GM21717 (cell line): ENCODE measurements around the gene MARCHF9.
"Not testable (repeated sequence)": the region's sequence is repeated elsewhere in the genome, so short reads cannot be mapped to it uniquely, and the experiment has no call there.

Source experiments
- ATAC-seq: cut with Tn5 transposase; IDR thresholded peaks from one replicate; pipeline ENCODE4 v1.9.1; 2021; ENCODE audit warnings: mild to moderate bottlenecking, moderate library complexity; ENCODE audit not compliant: unreplicated experiment

The MARCHF9 gene

DNA sequence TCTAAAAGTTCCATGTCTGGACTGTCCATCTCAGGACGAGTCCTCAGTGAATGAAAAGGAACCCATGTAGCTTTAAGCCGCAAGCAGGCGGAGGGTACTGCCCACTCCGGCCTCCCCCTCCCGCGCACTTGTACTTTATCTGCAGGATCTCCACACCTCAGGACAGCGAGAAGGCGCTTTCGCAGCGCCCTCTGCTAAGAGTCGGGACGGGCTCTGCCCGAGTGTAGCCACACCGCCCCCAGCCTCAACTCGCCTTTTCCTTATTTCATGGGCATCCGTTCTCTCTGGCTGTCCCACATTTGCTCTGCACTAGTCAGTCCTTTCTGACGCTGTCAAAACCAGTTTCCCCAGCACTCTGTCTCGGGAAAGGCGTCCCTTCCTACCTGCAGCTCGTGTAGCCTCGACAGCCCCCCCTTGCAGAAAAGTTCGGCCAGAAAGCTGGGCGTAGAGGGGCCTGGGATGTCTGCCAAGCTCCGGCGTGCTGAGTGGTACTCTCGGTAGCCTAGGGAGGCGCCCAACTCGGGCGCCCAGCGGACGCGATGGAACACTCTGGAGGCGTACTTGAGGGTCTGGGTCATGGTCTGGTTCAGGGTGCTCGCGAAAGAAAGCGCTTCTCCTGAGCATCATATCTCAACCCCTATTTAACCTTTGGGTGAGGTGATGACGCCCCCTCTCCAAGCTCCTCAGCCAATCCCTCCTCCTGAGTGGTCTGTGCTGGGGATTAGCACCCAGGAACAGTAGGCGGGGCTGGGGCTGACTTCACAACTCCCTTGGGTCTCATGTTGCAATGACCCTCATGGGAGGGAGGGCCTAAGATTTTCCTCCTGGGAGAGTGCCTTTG lies 11.8 kb downstream of the MARCHF9 start, which contains the start of gene CYP27B1:
Gene CYP27B1, minus strand, starts transcription at position 615 of the 841 bp plus-strand sequence. Its CDS starts 37 bp downstream, at position 578.
- ATAC-seq = no peak

DNA sequence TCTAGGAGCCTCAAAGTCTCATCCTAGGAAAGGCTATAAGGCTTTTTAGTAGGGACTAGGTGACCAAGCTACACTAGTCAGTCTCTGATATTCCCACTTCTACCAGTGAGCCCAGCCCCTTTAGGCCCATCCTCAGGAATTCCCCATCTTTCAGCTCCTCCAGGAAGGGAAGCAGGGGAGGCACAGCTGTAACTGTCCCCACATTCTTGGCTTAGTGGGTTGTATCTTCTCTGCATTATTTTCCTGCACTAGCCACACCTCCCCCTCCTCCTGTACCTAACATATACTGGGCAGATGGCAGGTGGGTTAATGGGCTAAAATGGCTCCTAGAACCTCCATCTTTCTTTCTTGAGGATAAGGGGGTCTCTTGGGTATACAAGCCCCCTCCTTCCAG lies 12.4 kb downstream of the MARCHF9 start:
- no peak for ATAC-seq

DNA sequence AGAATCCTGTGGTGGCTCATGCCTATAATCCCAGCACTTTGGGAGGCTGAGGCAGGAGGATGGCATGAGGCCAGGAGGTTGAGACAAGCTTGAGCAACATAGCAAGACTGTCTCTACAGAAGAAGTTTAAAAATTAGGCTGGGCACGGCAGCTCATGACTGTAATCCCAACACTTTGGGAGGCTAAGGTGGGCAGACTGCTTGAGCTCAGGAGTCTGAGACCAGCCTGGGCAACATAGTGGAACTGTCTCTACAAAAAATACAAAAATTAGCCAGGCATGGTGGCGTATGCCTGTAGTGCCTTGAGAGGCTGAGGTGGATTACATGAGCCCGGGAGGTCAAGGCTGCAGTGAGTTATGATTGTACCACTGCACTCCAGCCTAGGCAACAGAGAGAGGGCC lies 13.0 kb downstream of the MARCHF9 start:
- no peak for ATAC-seq

DNA sequence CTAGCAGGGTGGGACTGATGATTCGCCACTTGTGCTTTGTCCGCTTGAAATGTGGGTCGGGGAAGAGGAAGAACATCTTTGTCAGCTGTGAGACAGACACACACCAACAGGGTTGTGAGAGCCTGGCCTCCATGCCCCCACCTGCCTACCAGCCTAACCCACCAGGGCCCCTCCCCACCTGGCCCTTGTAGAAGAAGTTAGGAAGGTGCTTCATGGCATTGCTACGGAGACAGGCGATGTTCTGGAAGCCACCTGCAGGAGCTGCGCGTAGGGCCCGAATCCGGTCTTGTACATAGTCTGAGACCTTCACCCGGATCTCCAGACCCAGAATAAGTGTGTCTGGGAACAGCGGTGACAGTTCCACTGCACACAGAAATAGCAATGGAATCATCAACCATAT lies 14.7 kb downstream of the MARCHF9 start:
- no peak for ATAC-seq

DNA sequence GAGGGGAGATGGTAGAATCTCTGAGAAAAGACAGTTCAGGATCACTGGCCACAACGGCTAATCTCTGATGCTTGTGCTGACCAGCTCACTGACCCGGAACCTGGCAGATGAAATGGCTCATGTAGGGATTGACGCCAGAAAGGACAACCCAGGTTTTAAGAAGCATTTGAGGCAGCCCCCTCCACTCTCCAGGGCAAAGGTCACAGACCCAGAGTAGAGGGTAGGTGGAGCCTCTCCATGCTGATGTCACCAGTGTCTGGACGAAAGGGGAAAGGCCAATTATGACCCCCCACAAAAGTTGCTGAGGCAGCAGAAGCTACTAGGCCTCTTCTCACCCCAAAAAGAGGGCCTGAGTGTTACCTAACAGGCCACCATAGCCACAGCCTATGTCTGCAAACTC lies 15.8 kb downstream of the MARCHF9 start:
- ATAC-seq = no peak

DNA sequence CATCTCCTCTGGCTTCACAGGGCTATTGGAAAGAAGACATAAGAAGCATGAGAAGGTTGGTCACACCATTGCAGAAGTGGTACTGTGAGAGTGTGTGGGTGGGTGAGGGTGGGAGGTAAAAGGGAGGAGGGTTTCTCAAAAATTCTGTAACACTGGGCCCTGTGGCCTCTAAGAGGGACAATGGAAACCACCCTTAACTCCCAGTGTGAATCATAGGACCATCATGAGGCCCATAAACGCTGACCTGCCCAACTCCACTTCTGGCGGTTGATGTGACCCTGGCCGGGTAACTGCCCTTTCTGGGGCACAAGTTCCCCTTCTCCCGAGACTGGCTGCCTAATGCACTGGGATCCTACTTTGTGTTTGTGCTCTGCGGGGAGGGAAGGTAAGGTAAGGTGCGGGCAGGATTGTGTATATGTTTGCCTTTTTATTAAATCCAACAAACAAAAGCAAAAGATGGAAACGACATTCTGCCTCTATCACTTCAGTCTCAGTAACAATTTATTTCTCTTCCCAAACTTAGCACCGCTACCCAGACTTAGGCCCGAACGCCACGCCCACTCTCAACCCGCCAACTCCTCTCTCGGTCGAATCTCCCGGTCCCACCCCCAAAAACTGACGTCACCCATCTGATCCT lies 16.5 kb downstream of the MARCHF9 start:
- ATAC-seq = peak; percentile 75

DNA sequence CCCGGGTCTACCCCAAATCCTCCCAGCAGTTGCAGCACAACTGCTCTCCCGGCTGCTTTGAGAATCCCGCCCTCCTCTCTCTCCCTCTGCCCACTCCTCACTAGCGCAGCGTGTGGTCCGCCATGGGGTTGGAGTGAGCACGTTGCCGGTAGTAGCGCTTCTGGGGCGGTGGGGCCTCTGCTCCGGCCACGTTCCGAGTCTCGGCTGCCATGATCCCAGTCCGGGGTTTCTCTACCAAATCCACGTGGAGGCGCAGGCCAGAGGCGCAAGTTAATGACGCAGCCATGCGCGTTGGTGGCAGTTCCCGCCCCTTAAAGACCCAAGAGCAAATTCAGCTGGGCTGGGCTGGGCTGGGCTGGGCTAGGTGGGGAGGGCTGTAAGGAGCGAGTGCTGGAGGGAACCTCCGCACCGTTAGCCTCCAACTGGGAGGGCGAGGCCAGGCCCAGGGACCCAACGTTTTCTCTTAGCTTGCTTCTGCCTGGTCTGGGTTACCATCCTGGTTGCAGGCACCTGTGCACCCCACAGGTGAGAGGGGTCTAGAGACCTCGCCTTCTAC lies 17.0 kb downstream of the MARCHF9 start, which contains the start of gene METTL1:
Gene METTL1, minus strand, starts transcription at position 233 of the 556 bp plus-strand sequence. Its CDS starts 22 bp downstream, at position 211.
- ATAC-seq = peak; percentile 72

DNA sequence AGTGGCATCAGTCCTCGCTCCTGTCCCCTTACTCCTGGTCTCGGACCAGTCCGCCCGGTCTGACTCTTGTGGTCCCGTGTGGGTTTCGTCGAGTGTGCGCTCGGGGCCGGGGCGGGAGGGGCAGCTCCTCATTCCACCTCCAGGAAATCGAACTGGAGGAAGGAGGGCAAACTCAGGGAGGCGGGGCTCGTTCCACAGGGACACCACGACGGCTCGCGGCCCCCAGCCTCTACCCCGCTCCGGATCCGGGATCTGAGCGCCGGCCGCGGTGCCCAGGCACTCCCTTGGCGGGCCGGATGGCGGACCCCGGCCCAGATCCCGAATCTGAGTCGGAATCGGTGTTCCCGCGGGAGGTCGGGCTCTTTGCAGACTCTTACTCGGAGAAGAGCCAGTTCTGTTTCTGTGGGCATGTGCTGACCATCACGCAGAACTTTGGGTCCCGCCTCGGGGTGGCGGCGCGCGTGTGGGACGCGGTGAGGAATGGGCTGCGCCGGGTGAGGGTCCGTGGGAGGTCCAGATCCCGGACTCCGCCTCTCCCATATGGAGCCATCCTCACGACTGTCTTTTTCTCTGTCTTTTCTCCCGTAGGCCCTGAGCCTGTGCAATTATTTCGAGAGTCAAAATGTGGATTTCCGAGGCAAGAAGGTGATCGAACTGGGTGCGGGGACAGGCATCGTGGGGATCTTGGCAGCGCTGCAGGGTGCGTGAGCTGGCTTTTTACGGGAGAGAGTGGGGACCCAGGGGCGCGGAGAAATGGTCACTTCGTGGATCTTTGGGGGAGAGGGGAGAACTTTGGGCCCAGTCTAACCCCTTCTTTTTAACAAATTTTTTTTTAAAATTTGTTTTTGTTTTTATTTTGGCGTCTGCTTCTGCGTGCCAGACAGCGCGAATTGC lies 17.8 kb downstream of the MARCHF9 start, which contains the start of gene EEF1AKMT3:
Gene EEF1AKMT3, plus strand, starts transcription at position 186 of the 894 bp plus-strand sequence. Its CDS starts 111 bp downstream, at position 297.
- ATAC-seq = peak; percentile 33

DNA sequence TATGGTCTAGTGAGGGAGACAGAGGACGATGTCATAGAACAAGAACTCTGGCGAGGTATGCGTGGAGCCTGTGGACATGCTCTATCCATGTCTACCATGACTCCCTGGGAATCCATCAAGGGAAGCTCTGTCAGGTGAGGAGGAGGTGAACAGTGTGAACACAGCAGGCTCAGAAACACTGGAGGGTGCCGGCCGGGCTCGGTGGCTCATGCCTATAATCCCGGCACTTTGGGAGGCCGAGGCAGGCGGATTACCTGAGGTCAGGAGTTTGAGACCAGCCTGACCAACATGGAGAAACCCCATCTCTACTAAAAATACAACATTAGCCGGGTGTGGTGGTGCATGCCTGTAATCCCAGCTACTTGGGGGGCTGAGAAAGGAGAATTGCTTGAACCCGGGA lies 19.7 kb downstream of the MARCHF9 start:
- ATAC-seq = not testable (repeated sequence)

DNA sequence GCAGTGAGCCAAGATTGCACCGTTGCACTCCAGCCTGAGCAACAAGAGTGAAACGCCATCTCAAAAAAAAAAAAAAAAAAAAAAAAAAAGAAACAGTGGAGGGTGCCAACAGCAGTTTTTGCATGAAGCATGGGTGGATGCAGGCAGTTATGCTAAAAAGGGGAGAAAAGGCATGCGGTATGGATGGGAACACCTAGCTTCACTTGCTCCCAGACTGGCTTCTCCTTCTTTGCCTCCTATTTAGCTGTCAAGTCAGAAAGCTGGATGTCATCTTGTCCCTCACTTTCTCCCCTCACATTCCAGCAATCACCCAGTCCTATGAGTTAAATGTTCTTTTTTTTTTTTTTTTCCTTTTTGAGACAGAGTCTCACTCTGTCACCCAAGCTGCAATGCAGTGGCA lies 20.1 kb downstream of the MARCHF9 start:
- no peak for ATAC-seq

DNA sequence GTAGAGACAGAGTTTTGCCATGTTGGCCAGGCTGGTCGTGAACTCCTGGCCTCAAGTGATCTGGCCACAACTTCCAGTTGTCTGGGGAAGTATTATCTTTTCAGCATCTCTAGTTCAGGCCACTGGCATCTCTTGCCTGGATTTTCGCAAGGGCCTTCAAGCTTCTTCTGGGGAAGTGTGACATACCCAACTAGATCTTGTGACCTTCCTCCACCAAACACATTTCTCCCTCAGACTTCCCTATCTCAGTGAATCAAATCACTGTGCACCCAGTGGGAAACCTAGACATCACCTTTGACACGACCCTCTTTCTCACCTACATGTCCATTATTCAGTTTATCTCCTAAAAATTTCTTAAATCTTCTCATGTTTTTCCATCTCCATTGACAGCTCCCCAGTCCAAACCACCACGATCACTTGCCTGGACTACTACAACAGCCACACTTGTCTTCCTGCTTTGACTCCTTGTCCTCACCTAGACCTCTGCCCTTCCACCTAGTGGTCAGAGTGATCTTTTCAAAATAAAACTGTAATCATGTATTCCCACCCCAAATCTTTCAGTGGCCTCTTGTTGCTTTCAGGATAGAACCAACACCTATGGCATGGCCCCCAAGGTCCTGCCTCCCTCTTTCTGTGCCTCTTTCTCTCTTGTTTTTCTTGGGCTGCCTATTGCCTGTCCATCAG lies 20.8 kb downstream of the MARCHF9 start:
- ATAC-seq = no peak

DNA sequence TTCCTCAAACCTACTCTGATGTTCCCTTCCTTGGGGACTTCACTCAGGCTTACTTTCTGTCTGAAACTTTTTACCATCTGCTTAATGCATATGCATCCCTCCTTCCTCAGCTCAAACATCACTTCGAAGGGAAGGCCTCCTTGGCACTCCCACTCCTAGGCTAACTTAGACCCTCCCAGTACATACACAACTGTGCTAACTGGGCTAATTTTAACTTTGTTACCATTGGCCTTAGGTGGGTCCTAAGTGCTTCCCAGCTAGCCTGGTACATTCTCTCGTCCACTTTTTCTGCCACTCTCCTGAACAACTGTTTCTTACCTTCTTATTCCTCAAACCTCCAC lies 21.3 kb downstream of the MARCHF9 start:
- no peak for ATAC-seq

DNA sequence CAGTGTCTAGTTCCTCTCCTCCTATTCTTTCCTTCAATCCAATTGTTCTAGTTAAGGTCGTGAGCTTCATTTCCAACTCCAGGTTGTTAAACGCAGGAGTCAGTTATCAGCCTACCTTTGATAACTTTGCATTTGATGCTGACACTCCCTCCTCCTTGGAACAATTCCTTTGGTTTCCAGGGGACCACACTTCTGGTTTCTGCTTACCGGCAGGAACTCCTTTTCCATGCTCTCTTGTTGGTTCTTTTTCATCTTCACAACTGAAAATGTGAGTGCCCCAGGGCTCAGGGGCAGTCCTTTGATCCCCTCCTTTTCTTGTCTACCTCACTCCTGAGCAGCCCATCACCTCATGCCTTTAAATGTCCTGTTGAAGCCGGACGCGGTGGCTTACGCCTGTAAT lies 22.5 kb downstream of the MARCHF9 start:
- no peak for ATAC-seq

DNA sequence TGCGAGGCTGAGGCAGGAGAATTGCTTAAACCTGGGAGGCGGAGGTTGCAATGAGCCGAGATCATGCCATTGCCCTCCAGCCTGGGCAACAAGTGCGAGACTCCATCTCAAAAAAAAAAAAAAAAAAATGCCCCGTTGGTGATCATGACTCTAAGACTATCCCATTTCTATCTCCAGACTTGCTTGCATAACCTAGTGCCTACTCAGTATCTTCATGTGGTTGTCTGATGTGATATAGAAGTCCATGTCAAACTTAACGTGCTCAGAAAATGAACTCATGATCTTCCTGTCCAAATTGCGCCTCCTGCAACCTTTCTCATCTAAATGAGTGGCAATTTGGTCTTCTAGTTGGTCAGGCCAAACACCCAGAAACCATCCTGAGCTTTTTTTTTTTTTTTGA lies 23.0 kb downstream of the MARCHF9 start:
- no peak for ATAC-seq

DNA sequence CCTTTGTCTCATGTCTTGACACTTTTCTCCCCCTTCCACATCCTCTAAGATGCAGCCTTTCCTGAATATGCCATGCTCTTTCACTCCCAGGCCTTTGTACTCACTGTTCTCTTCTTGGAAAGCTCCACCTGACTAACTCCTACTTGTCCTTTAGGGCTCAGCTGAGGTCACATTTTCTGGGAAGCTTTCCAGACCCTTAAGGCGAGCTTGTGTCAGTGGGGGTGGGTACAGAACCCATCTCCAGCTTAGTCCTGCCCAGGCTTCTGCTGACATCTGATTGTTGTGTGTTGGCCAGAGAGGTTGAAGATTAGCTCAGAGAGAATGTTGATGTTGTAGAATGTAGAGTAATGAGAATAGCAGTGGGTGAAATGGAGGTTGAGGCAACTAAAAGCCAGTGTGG lies 24.8 kb downstream of the MARCHF9 start:
- ATAC-seq = no peak

DNA sequence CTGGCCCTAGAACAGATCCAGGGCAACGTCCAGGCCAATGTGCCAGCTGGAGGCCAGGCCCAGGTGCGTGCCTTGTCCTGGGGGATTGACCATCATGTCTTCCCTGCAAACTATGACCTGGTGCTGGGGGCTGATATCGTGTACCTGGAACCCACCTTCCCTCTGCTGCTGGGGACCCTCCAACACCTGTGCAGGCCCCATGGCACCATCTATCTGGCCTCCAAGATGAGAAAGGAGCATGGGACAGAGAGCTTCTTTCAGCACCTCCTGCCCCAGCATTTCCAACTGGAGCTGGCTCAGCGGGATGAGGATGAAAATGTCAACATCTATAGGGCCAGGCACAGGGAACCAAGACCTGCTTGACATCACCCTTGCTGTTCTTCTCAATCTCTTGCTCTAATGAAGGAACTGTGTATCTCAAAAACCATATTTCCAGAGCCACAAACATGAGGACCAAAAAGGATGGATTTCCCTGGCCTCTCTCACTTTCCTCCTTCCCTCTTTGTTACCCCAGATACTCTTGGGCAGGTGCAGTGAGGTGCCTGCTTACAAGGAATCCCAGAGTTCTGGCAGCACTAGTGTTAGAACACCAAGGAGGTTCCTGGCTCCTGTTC lies 25.5 kb downstream of the MARCHF9 start:
- ATAC-seq = no peak

DNA sequence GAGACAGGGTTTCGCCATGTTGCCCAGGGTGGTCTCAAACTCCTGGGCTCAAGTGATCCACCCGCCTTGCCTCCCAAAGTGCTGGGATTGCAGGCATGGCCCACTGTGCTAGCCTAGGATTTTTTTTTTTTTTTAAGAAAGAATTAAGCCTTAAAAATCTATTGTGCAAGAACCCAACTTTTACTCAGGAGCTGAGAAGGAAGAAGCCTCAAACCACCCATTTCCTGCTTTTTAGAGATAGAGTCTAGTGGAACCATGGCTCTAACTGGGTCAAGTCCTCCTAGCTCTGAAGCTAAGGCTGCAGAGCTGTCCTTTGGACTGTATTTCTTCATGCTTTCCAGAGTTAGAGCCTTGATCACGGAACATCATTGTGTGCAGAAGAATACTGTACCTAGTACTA lies 26.3 kb downstream of the MARCHF9 start:
- no peak for ATAC-seq

DNA sequence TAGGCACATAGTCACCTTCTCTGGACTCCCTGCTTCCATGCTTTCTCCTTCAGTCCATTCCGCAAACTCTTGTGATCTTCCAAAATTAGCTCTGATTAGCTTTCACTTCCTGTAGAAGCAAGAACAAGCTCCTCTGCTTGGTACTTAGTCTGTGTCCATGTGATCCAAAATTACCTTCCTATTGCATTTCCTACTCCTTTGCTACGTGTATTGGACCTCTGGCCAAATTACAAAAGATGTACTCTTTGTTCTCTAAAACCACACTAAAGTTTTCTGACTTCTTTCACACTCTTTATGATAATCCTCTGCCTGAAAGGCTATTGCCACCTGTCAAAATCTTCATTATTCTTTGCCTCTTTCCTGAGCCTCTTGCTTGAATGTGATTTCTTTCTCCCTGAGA lies 26.9 kb downstream of the MARCHF9 start:
- no peak for ATAC-seq

DNA sequence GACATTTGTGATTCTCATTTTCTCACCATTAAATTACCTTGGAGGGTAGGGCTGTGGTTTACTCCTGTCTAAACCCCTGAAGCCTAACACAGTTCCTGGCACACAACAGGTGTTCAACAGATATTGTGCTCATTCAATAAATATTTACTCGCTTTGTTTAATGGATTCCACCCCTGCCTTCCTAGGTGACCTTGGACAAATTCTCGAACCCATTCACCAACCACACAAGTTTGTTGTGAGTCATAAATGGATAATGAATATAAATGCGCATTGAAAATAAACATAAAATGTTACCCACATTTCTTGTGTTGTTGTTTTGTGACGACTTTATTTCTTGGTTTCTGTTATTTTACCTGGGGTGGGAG lies 27.3 kb downstream of the MARCHF9 start:
- ATAC-seq = peak; percentile 7
